ENCODE measurements around the gene MPC1L. TPM values are rescaled to one million over a fixed set of nuclear protein-coding genes. Genes with fewer than 3 reads are reported as not detected.
"Not testable (repeated sequence)": the region's sequence is repeated elsewhere in the genome, so short reads cannot be mapped to it uniquely, and the experiment has no call there.

MPC1L gene
- total RNA-seq, 1 experiment from 2014 or later: not detected

DNA sequence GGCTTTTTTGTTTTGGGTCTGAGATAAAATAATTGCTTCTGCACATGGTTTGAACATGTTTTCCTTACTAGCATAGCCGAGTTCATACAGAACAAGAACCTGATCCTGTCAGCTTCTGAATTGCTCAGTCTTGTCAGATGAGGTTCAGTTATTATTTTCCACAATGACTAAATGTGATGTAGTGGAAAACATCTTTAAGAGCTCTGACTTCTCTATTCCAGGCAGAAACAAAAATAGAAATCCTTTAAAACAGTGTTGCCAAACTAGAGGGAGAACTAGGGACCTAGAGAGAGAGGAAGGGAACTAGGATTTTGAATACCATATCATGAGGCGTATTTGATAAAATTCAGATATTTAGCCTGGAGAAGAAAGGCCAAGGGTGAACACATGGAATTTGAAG lies 40.4 kb upstream of the MPC1L start:
- H3K79me2 ChIP-seq (ENCODE audit: insufficient read depth, low read length): peaks cover 11% of the 10 kb centered on the region

GRCh38 chrX:40587623-40588022 lies 35.6 kb upstream of the MPC1L start:
- H3K4me1 ChIP-seq (ENCODE audit: control insufficient read depth in 1 of 2, insufficient read depth in 2 of 2, low read length in 2 of 2); BruUV-seq (replicated peaks); H4K20me1 ChIP-seq (ENCODE audit: insufficient read depth); intact Hi-C loops (cut with micrococcal nuclease); H3K4me3 ChIP-seq (replicated peaks in 1 of 2; ENCODE audit: low read depth in 1 of 2, low read length in 2 of 2); H3K79me2 ChIP-seq (ENCODE audit: insufficient read depth, low read length); H2AFZ ChIP-seq (ENCODE audit: low read depth, low read length, poor library complexity, severe bottlenecking); H3K27me3 ChIP-seq (ENCODE audit: insufficient read depth, low read length); DNase-seq (ENCODE audit: low read depth, low spot score); POLR2A ChIA-PET; H3K9ac ChIP-seq (ENCODE audit: low read length); ATAC-seq; H3K36me3 ChIP-seq (ENCODE audit: control insufficient read depth in 1 of 2, insufficient read depth in 2 of 2, low read length in 2 of 2); H3K9me2 ChIP-seq (ENCODE audit: insufficient read depth); H3K4me2 ChIP-seq (ENCODE audit: low read length); RAD21 ChIA-PET (ENCODE audit: low non-redundant PET in 1 of 2, low total read pairs in 2 of 2, uncharacterized antibody in 2 of 2, unreplicated experiment in 2 of 2); H3K27ac ChIP-seq (ENCODE audit: low read depth, low read length); H3K9me3 ChIP-seq (ENCODE audit: control insufficient read depth in 1 of 2, insufficient read depth in 1 of 2, low read depth in 1 of 2, low read length in 2 of 2); CTCF ChIA-PET: not testable (repeated sequence)

More for the DNA sequence above, 40.4 kb upstream of the MPC1L start:
- H3K27ac ChIP-seq (ENCODE audit: low read depth, low read length): no peak overlapping the region
- POLR2A ChIA-PET: no interaction called here
- H3K4me2 ChIP-seq (ENCODE audit: low read length): no peak overlapping the region
- no peak for ATAC-seq
- H3K36me3 ChIP-seq (ENCODE audit: control insufficient read depth in 1 of 2, insufficient read depth in 2 of 2, low read length in 2 of 2): no peaks in the 10 kb centered on the region
- no peak overlapping the region for H3K4me3 ChIP-seq (replicated peaks in 1 of 2; ENCODE audit: low read depth in 1 of 2, low read length in 2 of 2)
- H2AFZ ChIP-seq (ENCODE audit: low read depth, low read length, poor library complexity, severe bottlenecking): no peak overlapping the region
- H3K9ac ChIP-seq (ENCODE audit: low read length): no peak overlapping the region
- RAD21 ChIA-PET (ENCODE audit: low non-redundant PET in 1 of 2, low total read pairs in 2 of 2, uncharacterized antibody in 2 of 2, unreplicated experiment in 2 of 2): no interaction called here
- H3K4me1 ChIP-seq (ENCODE audit: control insufficient read depth in 1 of 2, insufficient read depth in 2 of 2, low read length in 2 of 2): peaks cover 0 to 11% of the 10 kb centered on the region in 2 experiments; a peak in 2 of 4 replicates
- CTCF ChIA-PET: no interaction called here
- intact Hi-C loops (cut with micrococcal nuclease): no loop called here
- H4K20me1 ChIP-seq (ENCODE audit: insufficient read depth): no peaks in the 10 kb centered on the region
- DNase-seq (ENCODE audit: low read depth, low spot score): no peak
- no peaks in the 10 kb centered on the region for H3K9me3 ChIP-seq (ENCODE audit: control insufficient read depth in 1 of 2, insufficient read depth in 1 of 2, low read depth in 1 of 2, low read length in 2 of 2)
- BruUV-seq (replicated peaks): no TSS peak
- no peaks in the 10 kb centered on the region for H3K9me2 ChIP-seq (ENCODE audit: insufficient read depth)
- TF ChIP-seq FOSL1 (IDR thresholded peaks at IDR 0.05; ENCODE audit: low read depth) (no peak), SRF (IDR thresholded peaks at IDR 0.05; ENCODE audit: low read depth) (no peak)
- no peaks in the 10 kb centered on the region for H3K27me3 ChIP-seq (ENCODE audit: insufficient read depth, low read length)

GRCh38 chrX:40589616-40590321 lies 33.5 kb upstream of the MPC1L start:
- H3K27ac ChIP-seq (ENCODE audit: low read depth, low read length); DNase-seq (ENCODE audit: low read depth, low spot score); intact Hi-C loops (cut with micrococcal nuclease); H2AFZ ChIP-seq (ENCODE audit: low read depth, low read length, poor library complexity, severe bottlenecking); H3K9me2 ChIP-seq (ENCODE audit: insufficient read depth); H3K36me3 ChIP-seq (ENCODE audit: control insufficient read depth in 1 of 2, insufficient read depth in 2 of 2, low read length in 2 of 2); ATAC-seq; H3K4me3 ChIP-seq (replicated peaks in 1 of 2; ENCODE audit: low read depth in 1 of 2, low read length in 2 of 2); H3K79me2 ChIP-seq (ENCODE audit: insufficient read depth, low read length); BruUV-seq (replicated peaks); POLR2A ChIA-PET; H3K4me2 ChIP-seq (ENCODE audit: low read length); H3K9me3 ChIP-seq (ENCODE audit: control insufficient read depth in 1 of 2, insufficient read depth in 1 of 2, low read depth in 1 of 2, low read length in 2 of 2); RAD21 ChIA-PET (ENCODE audit: low non-redundant PET in 1 of 2, low total read pairs in 2 of 2, uncharacterized antibody in 2 of 2, unreplicated experiment in 2 of 2); H3K27me3 ChIP-seq (ENCODE audit: insufficient read depth, low read length); H3K9ac ChIP-seq (ENCODE audit: low read length); H3K4me1 ChIP-seq (ENCODE audit: control insufficient read depth in 1 of 2, insufficient read depth in 2 of 2, low read length in 2 of 2); H4K20me1 ChIP-seq (ENCODE audit: insufficient read depth); CTCF ChIA-PET: not testable (repeated sequence)
